ENCODE measurements around the gene UVRAG. TPM values are rescaled to one million over a fixed set of nuclear protein-coding genes. Genes with fewer than 3 reads are reported as not detected.

The UVRAG gene
- total and polyA plus RNA-seq, 8 donors, result 4.7 to 55.5 (median 20.5) TPM

GRCh38 chr11:75780888-75781287, 34.1 kb upstream of the UVRAG start:
- H3K27ac ChIP-seq, result no peak overlapping the region
- H3K4me3 ChIP-seq, result no peak overlapping the region
- peaks cover 0 to 8% (median under 1%) of the 10 kb centered on the region in 4 donors for H3K4me1 ChIP-seq
- no peaks in the 10 kb centered on the region for H3K9me3 ChIP-seq
- TF ChIP-seq POLR2AphosphoS5 (IDR thresholded peaks at IDR 0.05) (no peak), EP300 (IDR thresholded peaks at IDR 0.05) (no peak), CTCF (IDR thresholded peaks at IDR 0.05) (no peak), POLR2A (IDR thresholded peaks at IDR 0.05) (no peak)
- 81 to 96% (median 91%) methylated on average over 3 of the region's 3 CpGs for WGBS, 5 donors
- H3K27me3 ChIP-seq, result no peaks in the 10 kb centered on the region
- intact Hi-C loops (cut with DNase I; ENCODE audit: low total_unique reads), result no loop called here
- H3K36me3 ChIP-seq, result no peaks in the 10 kb centered on the region
- DNase-seq, result no peak

- DNase-seq, result no peak
- no peaks in the 10 kb centered on the region for H3K27me3 ChIP-seq
- TF ChIP-seq POLR2A (IDR thresholded peaks at IDR 0.05) (no peak), CTCF (IDR thresholded peaks at IDR 0.05) (no peak)
- peaks cover 0 to 12% (median 3%) of the 10 kb centered on the region in 4 donors for H3K4me1 ChIP-seq
- no peak overlapping the region for H3K27ac ChIP-seq
- intact Hi-C loops (cut with DNase I; ENCODE audit: low total_unique reads), result no loop called here
- no peaks in the 10 kb centered on the region for H3K36me3 ChIP-seq
- 91 to 100% (median 96%) methylated on average over 4 to 7 of the region's 7 CpGs for WGBS, 5 donors
- no peak overlapping the region for H3K4me3 ChIP-seq
- no peaks in the 10 kb centered on the region for H3K9me3 ChIP-seq
These were observed 33.7 kb upstream of the UVRAG start for GRCh38 chr11:75781296-75781695.

- Histone ChIP-seq H3K4me1 (peaks cover 0 to 16% (median 7%) of the 10 kb centered on the region in 4 donors), H3K27ac (no peak overlapping the region), H3K36me3 (no peaks in the 10 kb centered on the region), H3K9me3 (no peaks in the 10 kb centered on the region), H3K4me3 (no peak overlapping the region), H3K27me3 (no peaks in the 10 kb centered on the region)
- no peak for TF ChIP-seq POLR2A (IDR thresholded peaks at IDR 0.05)
- no peak for TF ChIP-seq POLR2AphosphoS5 (IDR thresholded peaks at IDR 0.05)
- WGBS, 5 donors, result 94 to 97% (median 96%) methylated on average over 8 to 9 of the region's 9 CpGs
- intact Hi-C loops (cut with DNase I; ENCODE audit: low total_unique reads), result no loop called here
- no peak for DNase-seq
These were observed 33.2 kb upstream of the UVRAG start for GRCh38 chr11:75781831-75782230.

- DNase-seq, result no peak
- Histone ChIP-seq H3K36me3 (no peaks in the 10 kb centered on the region), H3K27ac (no peak overlapping the region), H3K4me3 (no peak overlapping the region), H3K4me1 (peaks cover 0 to 16% (median 7%) of the 10 kb centered on the region in 4 donors), H3K27me3 (no peaks in the 10 kb centered on the region), H3K9me3 (no peaks in the 10 kb centered on the region)
- 90 to 98% (median 97%) methylated on average over 4 of the region's 4 CpGs for WGBS, 5 donors
- TF ChIP-seq EP300 (IDR thresholded peaks at IDR 0.05) (no peak), CTCF (IDR thresholded peaks at IDR 0.05) (no peak), POLR2AphosphoS5 (IDR thresholded peaks at IDR 0.05) (no peak), POLR2A (IDR thresholded peaks at IDR 0.05) (no peak)
- intact Hi-C loops (cut with DNase I; ENCODE audit: low total_unique reads), result no loop called here
These were observed 32.3 kb upstream of the UVRAG start for GRCh38 chr11:75782540-75783263.

- no peak overlapping the region for H3K27ac ChIP-seq
- no peaks in the 10 kb centered on the region for H3K27me3 ChIP-seq
- no peak for DNase-seq
- H3K9me3 ChIP-seq, result no peaks in the 10 kb centered on the region
- H3K4me3 ChIP-seq, result no peak overlapping the region
- intact Hi-C loops (cut with DNase I; ENCODE audit: low total_unique reads), result no loop called here
- H3K36me3 ChIP-seq, result no peaks in the 10 kb centered on the region
- TF ChIP-seq EP300 (IDR thresholded peaks at IDR 0.05) (no peak), CTCF (IDR thresholded peaks at IDR 0.05) (no peak), POLR2AphosphoS5 (IDR thresholded peaks at IDR 0.05) (no peak), POLR2A (IDR thresholded peaks at IDR 0.05) (no peak)
- peaks cover 0 to 16% (median 7%) of the 10 kb centered on the region in 4 donors for H3K4me1 ChIP-seq
- WGBS, 5 donors, result 88 to 100% (median 95%) methylated on average over 3 to 4 of the region's 4 CpGs
These were observed 31.5 kb upstream of the UVRAG start for GRCh38 chr11:75783416-75784084.

Data from stomach (tissue), 9 donors.